K562 (cell line): ENCODE measurements around the gene RNASE8. TPM values are rescaled to one million over a fixed set of nuclear protein-coding genes. Genes with fewer than 3 reads are reported as not detected.

Experiments
- CREM ChIP-seq: IDR thresholded peaks from 2 replicates; pipeline ENCODE4 v1.6.1; 2014; ENCODE audit warnings: antibody characterized with exemption, low read depth
- KAT8 ChIP-seq: fragments of 450-650 bp; IDR thresholded peaks from 2 replicates; pipeline ENCODE4 v1.6.1; 2016; ENCODE audit warnings: low read depth, mild to moderate bottlenecking
- KLF16 ChIP-seq: IDR thresholded peaks from 2 replicates; pipeline ENCODE4 v1.6.1; 2016; ENCODE audit warnings: antibody characterized with exemption
- PCBP2 ChIP-seq: fragments of 200-400 bp; formaldehyde crosslinking; IDR thresholded peaks from 2 replicates; pipeline ENCODE4 v1.6.1; 2018; ENCODE audit warnings: low read length, low read depth, mild to moderate bottlenecking, moderate library complexity; ENCODE audit not compliant: poor library complexity, severe bottlenecking
- PHF21A ChIP-seq: fragments of 450-650 bp; IDR thresholded peaks from 2 replicates; pipeline ENCODE4 v1.6.1; 2017; ENCODE audit warnings: low read depth, borderline replicate concordance
- SMARCA5 ChIP-seq: fragments of 450-650 bp; IDR thresholded peaks from 2 replicates; pipeline ENCODE4 v1.6.1; 2016
- TAF9B ChIP-seq: fragments of 450-650 bp; IDR thresholded peaks from 2 replicates; pipeline ENCODE4 v1.6.1; 2018; ENCODE audit warnings: mild to moderate bottlenecking; ENCODE audit not compliant: partially characterized antibody
- TFAM ChIP-seq: fragments of 250-450 bp; sonication (Bioruptor Pico); conservative IDR thresholded peaks from 2 replicates; pipeline ENCODE4 v1.5.0; 2021; ENCODE audit warnings: mild to moderate bottlenecking, moderate library complexity
- ZNF165 ChIP-seq: fragments of 250-450 bp; sonication (Bioruptor Pico); IDR thresholded peaks from 2 replicates; pipeline ENCODE4 v1.4.0; 2020; ENCODE audit warnings: borderline replicate concordance
- ZNF239 ChIP-seq: fragments of 250-450 bp; sonication (Bioruptor Pico); IDR thresholded peaks from 2 replicates; pipeline ENCODE4 v1.4.0; 2020; ENCODE audit warnings: mild to moderate bottlenecking
- ZNF282 ChIP-seq: sonication (generic); formaldehyde crosslinking; IDR thresholded peaks from 2 replicates; pipeline ENCODE4 v1.8.1; 2023; ENCODE audit warnings: missing genetic modification reagents
- ZNF766 ChIP-seq: fragments of 200-800 bp; sonication (Bioruptor generic); conservative IDR thresholded peaks from 2 replicates; pipeline ENCODE4 v1.6.1; 2016; ENCODE audit warnings: missing genetic modification characterization, missing compliant biosample characterization
- ZNF778 ChIP-seq: fragments of 450-650 bp; formaldehyde crosslinking; IDR thresholded peaks from 2 replicates; pipeline ENCODE4 v1.4.0; 2020; ENCODE audit warnings: mild to moderate bottlenecking, moderate library complexity
- polyA plus RNA-seq, 8 experiments: library from polyadenylated mRNA; depleted of rRNA in 4 of 8; stranded (reverse) in 5 of 8; unstranded in 3 of 8; fragments of >200 nt; fragmentation: Nextera tagmentation in 2 of 8; fragmentation: Illumina TruSeq in 1 of 8; extraction: Ambion mirVana in 2 of 8; extraction: Trizol in 1 of 8; gene quantifications; 2 replicates each; pipeline versions ENCODE4 v1.2.1 to v1.2.3, GENCODE V29; 2011 to 2014; ENCODE audit warnings: inconsistent platforms in 1 of 8, missing spikeins in 1 of 8
- total RNA-seq, 7 experiments: library from RNA; depleted of rRNA in 6 of 7; stranded (reverse); fragments of >200 nt in 6 of 7; fragmentation: Illumina TruSeq in 2 of 7; extraction: Trizol in 2 of 7; gene quantifications; 2 replicates each; pipeline versions ENCODE4 v1.2.1 to v1.2.3, GENCODE V29; 2011 to 2021; ENCODE audit warnings: low replicate concordance in 1 of 7
- TF ChIP-seq, protein P1 (sequence below): sonication (generic); formaldehyde crosslinking; IDR thresholded peaks from 2 replicates; pipeline ENCODE4 v1.8.0; 2022; ENCODE audit warnings: mild to moderate bottlenecking, missing genetic modification reagents
- TF ChIP-seq, protein P2 (sequence below), 2 experiments: fragments of 450-650 bp; IDR thresholded peaks; 2 replicates each; pipeline ENCODE4 v1.6.1; 2016
- TF ChIP-seq, protein P3 (sequence below): fragments of 450-650 bp; IDR thresholded peaks from 2 replicates; pipeline ENCODE4 v1.6.1; 2016; ENCODE audit warnings: borderline replicate concordance
- TF ChIP-seq, protein P4 (sequence below): fragments of 250-450 bp; sonication (Bioruptor Pico); IDR thresholded peaks from 2 replicates; pipeline ENCODE4 v1.5.0; 2021; ENCODE audit warnings: mild to moderate bottlenecking, borderline replicate concordance
- TF ChIP-seq, protein P5 (sequence below), 2 experiments: IDR thresholded peaks; 2 replicates each; pipeline ENCODE4 v1.6.1; 2011; ENCODE audit warnings: borderline replicate concordance in 1 of 2, control low read depth in 1 of 2, low read depth in 1 of 2, low read length in 1 of 2, mild to moderate bottlenecking in 1 of 2, mixed read lengths in 1 of 2, moderate library complexity in 1 of 2; ENCODE audit not compliant: insufficient read depth in 1 of 2, insufficient read length in 1 of 2, poor library complexity in 1 of 2, severe bottlenecking in 1 of 2; ENCODE audit errors: extremely low read depth in 1 of 2

RNASE8 gene
- total and polyA plus RNA-seq, 9 of the 15 experiments (the other 6 are each of a cell fraction or from before 2014, with no cell fraction given) = not detected

DNA sequence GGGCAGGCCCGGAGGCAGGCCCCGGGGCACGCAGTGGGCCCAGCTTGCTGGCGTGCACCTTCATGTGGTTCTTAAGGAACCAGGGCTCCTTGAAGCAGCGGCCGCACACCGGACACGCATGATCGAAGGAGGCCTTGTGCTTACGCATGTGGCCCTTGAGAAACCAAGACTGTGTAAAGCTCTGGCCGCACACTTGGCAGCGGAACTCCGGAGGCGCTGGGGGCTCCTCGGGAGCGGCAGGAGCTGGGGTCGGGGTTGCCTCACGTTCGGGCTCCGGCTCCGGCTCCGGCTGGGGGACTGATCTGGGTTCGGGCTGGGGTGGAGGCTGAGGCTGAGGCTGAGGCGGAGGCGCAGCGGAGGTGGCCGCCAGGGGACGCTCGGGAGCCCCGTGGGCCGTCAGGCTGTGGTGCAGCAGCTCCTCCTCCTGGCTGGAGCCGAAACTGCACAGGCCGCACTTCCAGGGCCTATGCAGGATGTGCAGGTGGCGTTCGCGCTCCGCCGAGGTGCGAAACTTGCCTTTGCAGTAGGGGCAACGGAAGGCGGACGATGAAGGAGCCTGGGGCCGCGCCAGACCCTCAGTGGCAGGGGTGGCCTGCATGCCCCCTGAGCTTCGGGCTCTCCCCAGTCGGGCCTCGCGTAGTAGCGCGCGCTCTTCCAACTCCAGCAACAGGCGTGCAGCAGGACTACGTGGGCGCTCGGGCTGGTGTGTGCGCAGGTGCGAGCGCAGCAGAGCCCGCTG lies 34.8 kb downstream of the RNASE8 start (continued):
- TF ChIP-seq TAF9B = no peak
- TF ChIP-seq CREM = peak; percentile 63
- TF ChIP-seq ZNF778 (CRISPR knock-in tag) = no peak
- TF ChIP-seq, protein P1, sequence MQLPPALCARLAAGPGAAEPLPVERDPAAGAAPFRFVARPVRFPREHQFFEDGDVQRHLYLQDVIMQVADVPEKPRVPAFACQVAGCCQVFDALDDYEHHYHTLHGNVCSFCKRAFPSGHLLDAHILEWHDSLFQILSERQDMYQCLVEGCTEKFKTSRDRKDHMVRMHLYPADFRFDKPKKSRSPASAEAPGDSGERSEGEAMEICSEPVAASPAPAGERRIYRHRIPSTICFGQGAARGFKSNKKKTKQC (CRISPR knock-in tag) = no peak
- TF ChIP-seq, protein P2, sequence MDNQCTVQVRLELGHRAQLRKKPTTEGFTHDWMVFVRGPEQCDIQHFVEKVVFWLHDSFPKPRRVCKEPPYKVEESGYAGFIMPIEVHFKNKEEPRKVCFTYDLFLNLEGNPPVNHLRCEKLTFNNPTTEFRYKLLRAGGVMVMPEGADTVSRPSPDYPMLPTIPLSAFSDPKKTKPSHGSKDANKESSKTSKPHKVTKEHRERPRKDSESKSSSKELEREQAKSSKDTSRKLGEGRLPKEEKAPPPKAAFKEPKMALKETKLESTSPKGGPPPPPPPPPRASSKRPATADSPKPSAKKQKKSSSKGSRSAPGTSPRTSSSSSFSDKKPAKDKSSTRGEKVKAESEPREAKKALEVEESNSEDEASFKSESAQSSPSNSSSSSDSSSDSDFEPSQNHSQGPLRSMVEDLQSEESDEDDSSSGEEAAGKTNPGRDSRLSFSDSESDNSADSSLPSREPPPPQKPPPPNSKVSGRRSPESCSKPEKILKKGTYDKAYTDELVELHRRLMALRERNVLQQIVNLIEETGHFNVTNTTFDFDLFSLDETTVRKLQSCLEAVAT (IDR thresholded peaks at IDR 0.05) = peak in 1 of 2 experiments; percentile 96; a peak in 2 of 4 replicates
- TF ChIP-seq ZNF239 (CRISPR knock-in tag) = no peak
- peak; percentile 62 for TF ChIP-seq KLF16
- TF ChIP-seq, protein P3, sequence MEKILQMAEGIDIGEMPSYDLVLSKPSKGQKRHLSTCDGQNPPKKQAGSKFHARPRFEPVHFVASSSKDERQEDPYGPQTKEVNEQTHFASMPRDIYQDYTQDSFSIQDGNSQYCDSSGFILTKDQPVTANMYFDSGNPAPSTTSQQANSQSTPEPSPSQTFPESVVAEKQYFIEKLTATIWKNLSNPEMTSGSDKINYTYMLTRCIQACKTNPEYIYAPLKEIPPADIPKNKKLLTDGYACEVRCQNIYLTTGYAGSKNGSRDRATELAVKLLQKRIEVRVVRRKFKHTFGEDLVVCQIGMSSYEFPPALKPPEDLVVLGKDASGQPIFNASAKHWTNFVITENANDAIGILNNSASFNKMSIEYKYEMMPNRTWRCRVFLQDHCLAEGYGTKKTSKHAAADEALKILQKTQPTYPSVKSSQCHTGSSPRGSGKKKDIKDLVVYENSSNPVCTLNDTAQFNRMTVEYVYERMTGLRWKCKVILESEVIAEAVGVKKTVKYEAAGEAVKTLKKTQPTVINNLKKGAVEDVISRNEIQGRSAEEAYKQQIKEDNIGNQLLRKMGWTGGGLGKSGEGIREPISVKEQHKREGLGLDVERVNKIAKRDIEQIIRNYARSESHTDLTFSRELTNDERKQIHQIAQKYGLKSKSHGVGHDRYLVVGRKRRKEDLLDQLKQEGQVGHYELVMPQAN = no peak
- TF ChIP-seq PHF21A = no peak
- TF ChIP-seq, protein P4, sequence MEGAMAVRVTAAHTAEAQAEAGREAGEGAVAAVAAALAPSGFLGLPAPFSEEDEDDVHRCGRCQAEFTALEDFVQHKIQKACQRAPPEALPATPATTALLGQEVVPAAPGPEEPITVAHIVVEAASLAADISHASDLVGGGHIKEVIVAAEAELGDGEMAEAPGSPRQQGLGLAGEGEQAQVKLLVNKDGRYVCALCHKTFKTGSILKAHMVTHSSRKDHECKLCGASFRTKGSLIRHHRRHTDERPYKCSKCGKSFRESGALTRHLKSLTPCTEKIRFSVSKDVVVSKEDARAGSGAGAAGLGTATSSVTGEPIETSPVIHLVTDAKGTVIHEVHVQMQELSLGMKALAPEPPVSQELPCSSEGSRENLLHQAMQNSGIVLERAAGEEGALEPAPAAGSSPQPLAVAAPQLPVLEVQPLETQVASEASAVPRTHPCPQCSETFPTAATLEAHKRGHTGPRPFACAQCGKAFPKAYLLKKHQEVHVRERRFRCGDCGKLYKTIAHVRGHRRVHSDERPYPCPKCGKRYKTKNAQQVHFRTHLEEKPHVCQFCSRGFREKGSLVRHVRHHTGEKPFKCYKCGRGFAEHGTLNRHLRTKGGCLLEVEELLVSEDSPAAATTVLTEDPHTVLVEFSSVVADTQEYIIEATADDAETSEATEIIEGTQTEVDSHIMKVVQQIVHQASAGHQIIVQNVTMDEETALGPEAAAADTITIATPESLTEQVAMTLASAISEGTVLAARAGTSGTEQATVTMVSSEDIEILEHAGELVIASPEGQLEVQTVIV (CRISPR knock-in tag) = no peak
- TF ChIP-seq KAT8 = no peak
- TF ChIP-seq ZNF766 = no peak
- TF ChIP-seq ZNF282 = no peak
- TF ChIP-seq, protein P5, sequence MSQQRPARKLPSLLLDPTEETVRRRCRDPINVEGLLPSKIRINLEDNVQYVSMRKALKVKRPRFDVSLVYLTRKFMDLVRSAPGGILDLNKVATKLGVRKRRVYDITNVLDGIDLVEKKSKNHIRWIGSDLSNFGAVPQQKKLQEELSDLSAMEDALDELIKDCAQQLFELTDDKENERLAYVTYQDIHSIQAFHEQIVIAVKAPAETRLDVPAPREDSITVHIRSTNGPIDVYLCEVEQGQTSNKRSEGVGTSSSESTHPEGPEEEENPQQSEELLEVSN (IDR thresholded peaks at IDR 0.05; ENCODE audit: borderline replicate concordance in 1 of 2, extremely low read depth in 1 of 2, insufficient read depth in 1 of 2, insufficient read length in 1 of 2, low read depth in 1 of 2, low read length in 1 of 2, poor library complexity in 1 of 2, severe bottlenecking in 1 of 2) = peak in 1 of 2 experiments; percentile 56
- no peak for TF ChIP-seq TFAM
- no peak for TF ChIP-seq SMARCA5
- TF ChIP-seq PCBP2 = no peak
- no peak for TF ChIP-seq ZNF165
